Left forelimb (tissue), 1 donor: ENCODE data around the gene NUDT3.
"Not testable (repeated sequence)": the region's sequence is repeated elsewhere in the genome, so short reads cannot be mapped to it uniquely, and the experiment has no call there.

Source experiments
- DNase-seq: peaks from one replicate; pipeline ENCODE4 v3.0.0-alpha.2; 2018; ENCODE audit warnings: low spot score

The NUDT3 gene

GRCh38 chr6:34343806-34344205, 48.7 kb downstream of the NUDT3 start:
- no peak for DNase-seq

DNA sequence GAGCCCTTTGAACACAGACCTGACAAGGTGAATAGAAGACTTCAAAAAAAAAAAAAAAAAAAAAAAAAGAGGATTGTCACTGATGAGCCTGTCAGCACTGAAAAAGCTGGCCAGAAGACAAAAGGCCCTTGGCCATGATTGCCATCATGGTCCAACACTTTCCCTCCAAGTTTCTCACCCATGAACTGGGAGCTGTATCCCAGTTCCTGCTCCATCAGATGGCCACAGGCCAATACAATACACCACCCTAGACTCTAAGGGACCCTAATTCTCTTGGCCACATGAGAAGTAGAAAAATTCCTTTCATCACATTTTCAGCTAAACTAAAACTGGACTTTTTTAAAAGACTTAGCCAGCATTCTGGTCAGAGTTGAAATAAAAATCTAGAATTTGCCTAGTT, 50.2 kb downstream of the NUDT3 start:
- no peak for DNase-seq

GRCh38 chr6:34341481-34341971, 50.9 kb downstream of the NUDT3 start:
- no peak for DNase-seq

GRCh38 chr6:34340906-34341480, 51.5 kb downstream of the NUDT3 start:
- no peak for DNase-seq

DNA sequence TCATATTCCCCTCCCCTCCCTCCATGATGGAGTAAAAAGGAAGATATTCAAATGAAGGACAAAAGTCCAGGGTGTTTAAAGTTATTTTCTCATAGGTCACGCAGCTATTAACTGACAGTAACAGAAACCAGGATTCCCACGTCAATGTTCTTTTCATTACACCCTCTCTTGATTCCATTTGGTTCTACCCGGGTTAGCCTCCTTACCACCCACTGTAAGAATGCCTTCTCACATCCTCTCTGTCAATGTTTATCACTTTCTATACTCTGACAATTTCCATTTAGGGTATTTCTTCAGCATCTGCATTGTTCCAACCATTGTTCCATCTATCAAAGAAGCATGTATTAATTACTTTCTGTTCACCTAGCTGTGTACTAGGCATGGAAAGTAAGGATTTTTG, 52.1 kb downstream of the NUDT3 start:
- DNase-seq, result no peak

- no peak for DNase-seq
These were observed 52.5 kb downstream of the NUDT3 start for GRCh38 chr6:34339971-34340370.

DNA sequence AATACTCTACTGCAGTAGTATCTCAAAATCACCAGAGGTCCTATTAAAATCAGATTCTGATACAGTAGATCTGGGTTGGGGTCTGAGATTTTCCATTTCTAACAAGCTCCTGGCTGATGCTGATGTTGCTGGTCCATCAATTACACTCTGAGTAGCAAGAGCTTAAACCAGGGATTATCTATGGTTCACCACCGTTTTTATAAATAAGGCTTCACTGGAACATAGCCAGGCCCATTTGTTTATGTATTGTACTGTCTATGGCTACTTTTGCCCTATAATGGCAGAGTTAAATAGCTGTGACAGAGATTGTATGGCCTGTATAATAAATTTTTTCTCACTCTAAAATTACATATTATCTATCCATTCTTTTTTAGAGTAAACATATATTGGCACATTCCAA, 53.0 kb downstream of the NUDT3 start:
- no peak for DNase-seq

DNA sequence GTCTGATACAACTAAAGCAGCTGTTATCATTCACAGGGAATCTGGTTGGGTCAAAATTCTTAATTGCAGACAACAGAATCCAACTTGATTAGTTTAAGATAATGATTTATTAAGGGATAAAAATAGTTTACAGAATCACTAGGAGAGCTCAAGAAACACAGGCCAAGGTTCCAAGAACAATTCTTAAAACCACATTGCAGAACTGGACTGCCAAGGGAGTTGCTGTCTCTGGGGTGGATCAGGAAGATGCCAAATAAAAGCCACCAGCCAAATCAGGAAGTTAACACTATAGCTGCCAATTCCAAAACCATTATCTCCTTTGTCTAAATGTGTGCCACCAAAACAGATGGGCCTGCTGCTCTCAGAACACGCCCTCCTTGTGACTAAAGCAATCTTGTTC, 53.7 kb downstream of the NUDT3 start:
- DNase-seq, result no peak

DNA sequence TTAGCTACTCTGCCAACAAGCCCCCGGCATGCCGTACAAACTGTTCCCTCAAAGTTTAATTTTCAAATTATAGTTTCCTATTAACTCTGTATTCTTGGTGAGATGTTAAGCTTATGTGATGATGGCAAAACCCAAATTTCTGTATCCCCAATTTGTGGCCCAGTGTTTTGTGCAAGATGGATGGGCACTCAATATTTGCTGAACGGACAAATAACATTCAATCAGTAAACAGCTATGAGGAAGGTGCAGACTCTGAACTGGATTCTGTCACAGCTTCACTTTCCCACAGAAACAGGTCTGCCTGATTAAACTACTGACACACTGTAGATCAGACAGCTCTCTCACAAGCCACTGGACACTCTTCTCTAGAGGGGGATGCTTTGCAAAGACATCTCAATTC, 54.1 kb downstream of the NUDT3 start:
- no peak for DNase-seq

DNA sequence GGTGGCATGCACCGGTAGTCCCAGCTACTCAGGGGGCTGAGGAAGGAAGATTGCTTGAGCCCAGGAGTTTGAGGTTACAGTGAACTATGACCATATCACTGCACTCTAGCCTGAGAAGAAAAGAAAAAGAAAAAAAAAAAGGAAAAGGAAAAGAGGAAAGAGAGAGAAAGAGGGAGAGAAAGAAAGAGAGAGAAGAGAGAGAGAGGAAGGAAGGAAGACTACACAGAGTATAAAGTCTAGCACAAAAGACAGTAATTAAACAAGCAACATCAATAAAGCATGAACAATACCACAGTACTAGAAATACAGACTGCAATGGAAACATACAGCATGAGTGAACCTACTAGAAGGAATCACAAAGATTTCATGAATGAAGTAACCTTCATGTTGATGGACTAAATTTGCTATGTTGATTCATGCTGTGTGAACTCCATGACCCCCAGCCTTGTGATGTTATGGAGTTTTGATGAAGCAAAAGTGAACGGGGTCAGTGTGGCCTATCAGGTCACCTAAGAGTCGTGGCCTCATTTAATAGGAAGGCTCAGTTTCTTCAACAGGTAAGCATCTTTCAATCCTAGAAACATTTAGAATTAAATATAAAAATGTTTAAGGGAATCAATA, 57.6 kb downstream of the NUDT3 start:
- no peak for DNase-seq

DNA sequence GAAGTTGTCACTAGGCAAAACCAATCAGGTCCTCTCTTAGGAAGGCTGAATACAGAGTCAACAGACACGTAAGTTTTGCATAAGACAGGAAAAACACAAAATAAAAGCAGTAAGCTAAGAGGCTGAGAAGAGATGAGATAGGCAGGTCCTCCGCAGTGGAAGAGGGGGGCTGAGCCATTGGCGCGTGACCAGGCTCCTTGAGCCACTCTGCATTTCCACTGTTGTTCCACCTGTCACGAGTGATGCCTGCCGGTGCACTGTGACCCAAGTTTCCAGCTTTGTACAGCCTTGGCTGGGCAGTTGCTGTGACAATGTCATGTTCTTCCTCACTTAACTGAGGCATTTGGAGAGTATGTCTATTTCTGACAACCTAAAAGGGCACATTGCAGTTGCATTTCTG, 58.6 kb downstream of the NUDT3 start:
- no peak for DNase-seq

- no peak for DNase-seq
These were observed 59.9 kb downstream of the NUDT3 start for GRCh38 chr6:34332251-34333198.

GRCh38 chr6:34331371-34332050, 61.0 kb downstream of the NUDT3 start:
- DNase-seq, result no peak

DNA sequence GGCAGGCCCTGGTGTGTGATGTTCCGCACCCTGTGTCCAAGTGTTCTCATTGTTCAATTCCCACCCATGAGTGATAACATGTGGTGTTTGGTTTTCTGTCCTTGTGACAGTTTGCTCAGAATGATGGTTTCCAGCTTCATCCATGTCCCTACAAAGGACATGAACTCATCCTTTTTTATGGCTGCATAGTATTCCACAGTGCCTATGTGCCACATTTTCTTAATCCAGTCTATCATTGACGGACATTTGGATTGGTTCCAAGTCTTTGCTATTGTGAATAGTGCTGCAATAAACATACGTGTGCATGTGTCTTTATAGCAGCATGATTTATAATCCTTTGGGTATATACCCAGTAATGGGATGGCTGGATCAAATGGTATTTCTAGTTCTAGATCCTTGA, 62.7 kb downstream of the NUDT3 start:
- not testable (repeated sequence) for DNase-seq

DNA sequence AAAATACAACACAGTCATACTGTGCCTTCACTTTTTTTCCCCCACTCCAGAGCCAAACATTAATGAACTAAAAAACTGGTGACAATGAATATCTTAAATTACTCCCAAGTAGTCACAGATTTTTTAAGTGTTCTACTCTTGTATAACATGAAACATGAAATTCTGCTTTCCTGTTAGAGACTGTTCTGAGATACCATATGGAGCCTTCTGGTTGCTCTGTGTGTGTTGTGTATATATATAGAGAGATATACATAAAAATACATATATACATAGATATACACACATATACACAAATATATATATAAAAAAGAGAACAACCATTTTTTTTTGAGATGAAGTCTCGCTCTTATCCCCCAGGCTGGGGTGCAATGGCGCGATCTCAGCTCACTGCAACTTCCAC, 63.5 kb downstream of the NUDT3 start:
- DNase-seq, result no peak

GRCh38 chr6:34327313-34328205, 64.9 kb downstream of the NUDT3 start:
- DNase-seq, result not testable (repeated sequence)

DNA sequence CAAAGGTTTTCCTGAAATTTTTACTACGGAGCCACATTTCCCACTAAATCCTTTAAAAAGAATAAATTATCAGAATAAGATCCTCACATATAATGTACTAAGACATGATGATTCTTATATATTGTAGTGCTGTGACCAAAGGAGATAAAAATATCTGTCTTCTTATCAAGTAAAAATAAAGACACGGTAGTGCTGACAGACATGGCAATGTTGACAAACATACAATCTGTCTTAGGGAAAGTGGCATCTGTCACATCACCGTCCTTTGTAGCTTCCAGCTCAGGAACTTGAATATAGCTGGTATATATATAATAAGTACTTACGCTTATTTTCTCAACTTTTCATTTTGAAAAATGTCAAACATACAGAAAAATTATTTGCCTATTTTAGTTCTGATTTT, 66.8 kb downstream of the NUDT3 start:
- no peak for DNase-seq

DNA sequence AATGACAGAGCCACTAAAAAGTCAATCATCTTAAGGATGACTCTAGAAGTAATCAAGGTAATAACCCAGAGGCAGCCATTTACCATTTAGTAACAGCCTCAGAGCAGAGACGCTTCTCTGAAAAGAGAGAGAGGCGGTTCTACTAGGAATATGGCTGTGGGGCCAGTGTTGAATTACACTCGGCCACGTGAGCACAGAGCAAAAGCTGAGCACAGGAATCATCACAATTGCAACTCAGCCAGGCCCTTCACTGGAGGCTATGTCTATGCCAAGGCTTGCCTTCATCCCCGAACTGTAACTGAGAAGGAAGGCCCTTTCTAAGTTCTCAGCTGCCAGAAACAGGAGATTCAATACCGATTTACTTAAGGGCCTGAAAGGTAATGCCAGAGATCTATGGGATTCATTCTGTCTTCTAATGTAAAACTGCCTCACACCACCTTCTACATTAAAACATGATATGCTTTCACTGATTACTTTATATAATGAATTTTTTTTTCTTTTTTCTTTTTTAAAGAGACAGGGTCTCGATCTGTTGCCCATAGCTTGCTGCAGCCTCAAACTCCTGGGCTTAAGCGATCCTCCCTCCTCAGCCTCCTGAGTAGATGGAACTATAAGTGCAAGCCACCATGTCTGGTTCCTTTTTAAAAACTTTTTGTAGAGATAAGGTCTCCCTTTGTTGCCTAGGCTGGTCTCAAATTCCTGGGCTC, 67.6 kb downstream of the NUDT3 start:
- no peak for DNase-seq

DNA sequence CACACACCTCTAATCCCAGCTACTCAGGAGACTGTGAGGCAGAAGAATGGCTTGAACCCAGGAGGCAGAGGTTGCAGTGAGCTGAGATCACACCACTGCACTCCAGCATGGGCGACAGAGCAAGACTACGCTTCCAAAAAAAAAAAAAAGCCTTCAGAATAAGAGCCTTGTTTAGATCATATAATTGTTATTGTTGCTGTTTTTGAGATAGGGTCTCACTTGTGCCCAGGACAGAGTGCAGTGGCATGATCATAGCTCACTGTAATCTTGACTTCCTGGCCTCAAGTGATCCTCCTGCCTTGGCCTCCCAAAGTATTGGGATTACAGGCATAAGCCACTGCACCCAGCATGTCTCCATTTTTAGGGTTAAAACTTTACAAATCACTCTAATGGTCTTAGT, 68.2 kb downstream of the NUDT3 start:
- not testable (repeated sequence) for DNase-seq

- DNase-seq, result no peak
These were observed 69.2 kb downstream of the NUDT3 start for GRCh38 chr6:34323300-34323699.

DNA sequence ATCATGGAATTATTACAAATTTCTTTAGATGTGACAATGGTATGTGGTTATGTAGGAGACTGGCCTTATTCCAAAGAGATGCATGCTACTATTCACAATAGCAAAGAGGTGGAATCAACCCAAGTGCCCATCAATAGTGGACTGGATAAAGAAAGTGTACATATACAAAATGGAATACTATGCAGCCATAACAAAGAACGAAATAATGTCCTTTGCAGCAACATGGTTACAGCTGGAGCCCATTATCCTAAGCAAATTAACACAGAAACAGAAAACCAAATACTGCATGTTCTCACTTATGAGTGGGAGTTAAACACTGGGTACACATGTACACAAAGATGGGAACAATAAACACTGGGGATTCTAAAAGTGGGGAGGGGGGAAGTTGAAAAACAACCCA, 69.7 kb downstream of the NUDT3 start:
- DNase-seq, result no peak
